GM10266 (cell line): Measurements from ENCODE around the gene PPP1R14C.
"Not testable (repeated sequence)": the region's sequence is repeated elsewhere in the genome, so short reads cannot be mapped to it uniquely, and the experiment has no call there.

ENCODE experiments used
- DNase-seq: peaks from one replicate; pipeline ENCODE4 v3.0.0; 2012; ENCODE audit errors: extremely low spot score
- TF ChIP-seq, protein P1 (sequence below): IDR thresholded peaks from 2 replicates; pipeline ENCODE4 v1.5.1; 2012; ENCODE audit warnings: mild to moderate bottlenecking, low read depth; ENCODE audit not compliant: control insufficient read depth, insufficient read depth; ENCODE audit errors: missing control alignments

The PPP1R14C gene

DNA sequence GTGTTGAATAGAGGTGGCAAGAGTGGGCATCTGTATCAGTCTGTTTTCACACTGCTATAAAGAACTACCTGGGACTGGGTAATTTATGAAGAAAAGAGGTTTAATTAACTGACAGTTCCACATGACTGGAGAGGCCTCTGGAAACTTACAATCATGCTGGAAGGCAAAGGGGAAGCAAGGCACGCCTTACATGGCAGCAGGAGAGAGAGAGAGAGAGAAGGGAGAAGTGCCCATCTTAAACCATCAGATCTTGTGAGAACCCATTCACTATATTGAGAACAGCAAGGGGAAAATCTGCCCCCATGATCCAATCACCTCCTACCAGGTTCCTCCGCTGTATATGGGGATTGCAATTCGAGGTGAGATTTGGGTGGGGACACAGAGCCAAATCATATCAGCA lies 18.6 kb upstream of the PPP1R14C start:
- DNase-seq: no peak
- TF ChIP-seq, protein P1, sequence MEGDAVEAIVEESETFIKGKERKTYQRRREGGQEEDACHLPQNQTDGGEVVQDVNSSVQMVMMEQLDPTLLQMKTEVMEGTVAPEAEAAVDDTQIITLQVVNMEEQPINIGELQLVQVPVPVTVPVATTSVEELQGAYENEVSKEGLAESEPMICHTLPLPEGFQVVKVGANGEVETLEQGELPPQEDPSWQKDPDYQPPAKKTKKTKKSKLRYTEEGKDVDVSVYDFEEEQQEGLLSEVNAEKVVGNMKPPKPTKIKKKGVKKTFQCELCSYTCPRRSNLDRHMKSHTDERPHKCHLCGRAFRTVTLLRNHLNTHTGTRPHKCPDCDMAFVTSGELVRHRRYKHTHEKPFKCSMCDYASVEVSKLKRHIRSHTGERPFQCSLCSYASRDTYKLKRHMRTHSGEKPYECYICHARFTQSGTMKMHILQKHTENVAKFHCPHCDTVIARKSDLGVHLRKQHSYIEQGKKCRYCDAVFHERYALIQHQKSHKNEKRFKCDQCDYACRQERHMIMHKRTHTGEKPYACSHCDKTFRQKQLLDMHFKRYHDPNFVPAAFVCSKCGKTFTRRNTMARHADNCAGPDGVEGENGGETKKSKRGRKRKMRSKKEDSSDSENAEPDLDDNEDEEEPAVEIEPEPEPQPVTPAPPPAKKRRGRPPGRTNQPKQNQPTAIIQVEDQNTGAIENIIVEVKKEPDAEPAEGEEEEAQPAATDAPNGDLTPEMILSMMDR: no peak

- TF ChIP-seq, protein P1: no peak
- DNase-seq: no peak
Measured at GRCh38 chr6:150126641-150127291, 16.1 kb upstream of the PPP1R14C start.

- TF ChIP-seq, protein P1: no peak
Measured at GRCh38 chr6:150128425-150128824, 14.4 kb upstream of the PPP1R14C start.

DNA sequence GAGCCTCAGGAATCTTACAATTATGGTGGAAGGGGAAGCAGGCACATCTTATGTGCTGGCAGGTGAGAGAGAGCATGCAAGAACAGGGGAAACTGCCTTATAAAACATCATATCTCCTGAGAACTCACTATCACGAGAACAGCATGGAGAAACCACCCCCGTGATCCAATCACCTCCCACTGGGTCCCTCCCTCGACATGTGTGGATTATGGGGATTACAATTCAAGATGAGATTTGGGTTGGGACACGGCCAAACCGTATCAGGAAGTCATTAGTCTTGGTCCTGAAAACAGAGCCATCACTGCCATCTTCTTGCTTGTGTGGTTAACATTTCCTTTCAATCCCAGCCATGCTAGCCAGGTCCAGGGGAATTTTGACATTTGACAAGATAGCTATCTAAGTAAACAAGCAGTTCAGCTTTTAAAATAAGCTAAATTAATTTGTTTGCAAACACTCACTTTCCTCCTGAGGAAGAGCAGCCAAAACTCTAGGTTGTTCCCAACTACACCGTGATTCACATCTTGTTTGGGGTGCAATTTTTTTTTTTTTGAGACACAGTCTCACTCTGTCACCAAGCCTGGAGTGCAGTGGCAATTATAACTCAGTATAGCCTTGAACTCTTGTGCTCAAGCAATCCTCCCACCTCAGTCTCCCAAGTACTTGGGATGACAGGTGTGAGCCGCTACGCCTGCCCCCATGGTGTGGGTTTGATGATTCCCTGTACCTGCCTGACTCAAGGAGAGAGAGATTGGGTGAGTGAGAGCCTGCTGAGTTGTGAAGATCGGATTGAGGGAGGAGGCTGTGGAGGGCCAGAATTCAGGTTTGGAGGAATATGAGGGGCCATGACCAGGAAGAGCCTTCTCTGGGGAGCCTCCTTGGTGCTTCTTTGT lies 13.0 kb upstream of the PPP1R14C start:
- no peak for DNase-seq
- TF ChIP-seq, protein P1: no peak

More at GRCh38 chr6:150128425-150128824, 14.4 kb upstream of the PPP1R14C start:
- no peak for DNase-seq

DNA sequence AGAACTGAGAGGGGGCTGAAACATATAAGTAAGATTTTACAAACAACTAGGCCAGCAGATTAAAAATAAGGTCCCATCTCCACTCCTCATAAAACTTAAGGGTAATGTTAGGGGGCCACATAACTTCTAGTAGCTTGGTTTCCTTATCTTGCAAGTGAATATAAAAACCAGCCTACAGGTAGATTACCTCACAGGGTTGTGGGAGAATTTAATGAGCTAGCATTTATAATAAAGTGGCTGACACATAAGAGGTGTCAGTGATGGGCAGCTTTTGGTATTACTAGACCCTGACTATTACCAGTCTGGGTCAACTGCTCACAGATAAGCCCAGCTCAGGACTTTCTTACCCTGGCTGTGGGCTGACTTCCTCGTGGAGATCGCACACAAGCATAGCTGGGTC lies 9.2 kb upstream of the PPP1R14C start:
- TF ChIP-seq, protein P1: no peak
- no peak for DNase-seq

GRCh38 chr6:150134280-150134920 lies 8.4 kb upstream of the PPP1R14C start:
- DNase-seq: no peak
- TF ChIP-seq, protein P1: no peak

DNA sequence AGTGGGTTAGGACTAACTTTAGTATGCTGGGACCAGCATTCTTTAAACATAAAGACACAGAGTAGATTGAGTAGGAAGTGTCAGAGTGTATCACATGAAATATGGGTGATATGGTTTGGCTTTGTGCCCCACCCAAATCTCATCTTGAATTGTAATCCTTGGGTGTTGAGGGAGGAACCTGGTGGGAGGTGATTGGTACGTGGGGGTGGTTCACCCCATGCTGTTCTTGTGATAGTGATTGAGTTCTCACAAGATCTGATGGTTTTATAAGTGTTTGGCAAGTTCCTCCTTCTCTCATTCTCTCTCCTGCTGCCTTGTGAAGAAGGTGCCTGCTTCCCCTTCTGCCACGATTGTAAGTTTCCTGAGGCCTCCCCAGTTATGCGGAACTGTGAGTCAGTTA lies 5.1 kb upstream of the PPP1R14C start:
- DNase-seq: not testable (repeated sequence)
